ENCODE results near the gene FRRS1.
A peak's percentile ranks its signal among the peaks of the same experiment; 100 is the strongest.

Gene FRRS1

DNA sequence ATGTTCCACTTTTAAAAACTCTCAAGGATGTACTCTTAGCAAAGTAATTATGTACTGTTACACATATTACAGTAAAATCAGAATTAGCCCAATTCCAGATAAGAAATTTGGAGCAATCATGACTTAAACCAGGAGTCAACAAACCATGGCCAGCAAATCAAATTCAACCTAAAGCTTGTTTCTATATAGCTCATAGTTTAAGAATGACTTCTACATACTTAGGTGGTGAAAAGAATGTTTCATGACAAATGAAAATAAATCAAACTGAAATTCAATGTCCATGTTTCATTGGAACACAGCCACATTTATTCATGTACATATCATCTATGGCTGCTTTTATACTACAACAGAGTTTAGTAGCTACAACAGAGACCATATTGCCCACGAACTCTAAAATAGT is 35.1 kb downstream of the FRRS1 start:
- peaks cover 6% of the 10 kb centered on the region for H3K27me3 Mint-ChIP-seq
- H3K4me3 Mint-ChIP-seq: no peak overlapping the region
- no peaks in the 10 kb centered on the region for H3K4me1 Mint-ChIP-seq
- DNase-seq: no peak
- CTCF ChIA-PET: no interaction called here
- no peaks in the 10 kb centered on the region for H3K9me3 Mint-ChIP-seq
- no peak overlapping the region for H3K27ac Mint-ChIP-seq
- no peaks in the 10 kb centered on the region for H3K36me3 Mint-ChIP-seq

DNA sequence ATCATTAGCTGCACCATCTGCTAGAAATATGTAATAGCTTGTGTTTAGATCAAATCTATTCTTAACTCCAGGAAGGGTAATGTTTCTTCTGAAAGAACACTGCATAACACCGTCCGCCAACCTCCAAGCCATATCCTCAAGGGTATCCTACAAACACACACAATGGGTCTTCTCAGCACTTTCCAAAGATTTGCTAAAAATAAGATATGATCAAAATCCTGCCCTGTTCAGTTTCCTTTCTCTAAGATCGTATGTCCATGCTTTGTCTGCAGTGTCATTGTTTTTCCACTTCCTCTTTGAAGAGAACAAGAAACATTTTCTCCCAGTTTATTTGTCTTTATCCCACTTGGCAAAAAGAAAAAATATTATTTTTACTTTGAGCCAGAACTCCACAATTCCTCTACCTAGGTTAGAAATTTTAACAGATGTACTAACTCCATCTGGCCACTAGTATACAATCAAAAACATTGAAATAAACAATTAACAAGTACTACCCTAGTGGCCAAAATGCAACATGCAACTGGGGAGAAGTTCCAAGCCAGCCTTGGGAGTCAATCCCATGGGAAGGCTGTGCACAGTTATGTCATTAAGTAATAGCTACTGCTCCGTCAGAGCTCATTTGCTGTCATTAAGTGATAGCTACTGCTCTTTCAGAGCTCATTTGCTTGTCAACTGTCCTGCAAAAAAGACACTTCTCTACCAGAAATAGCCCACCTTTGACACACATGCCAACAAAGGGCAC is 37.8 kb downstream of the FRRS1 start:
- CTCF ChIA-PET: no interaction called here
- H3K4me1 Mint-ChIP-seq: no peaks in the 10 kb centered on the region
- H3K27me3 Mint-ChIP-seq: peaks cover 5% of the 10 kb centered on the region
- no peak overlapping the region for H3K4me3 Mint-ChIP-seq
- no peak for DNase-seq
- no peaks in the 10 kb centered on the region for H3K36me3 Mint-ChIP-seq
- H3K27ac Mint-ChIP-seq: no peak overlapping the region
- no peaks in the 10 kb centered on the region for H3K9me3 Mint-ChIP-seq

DNA sequence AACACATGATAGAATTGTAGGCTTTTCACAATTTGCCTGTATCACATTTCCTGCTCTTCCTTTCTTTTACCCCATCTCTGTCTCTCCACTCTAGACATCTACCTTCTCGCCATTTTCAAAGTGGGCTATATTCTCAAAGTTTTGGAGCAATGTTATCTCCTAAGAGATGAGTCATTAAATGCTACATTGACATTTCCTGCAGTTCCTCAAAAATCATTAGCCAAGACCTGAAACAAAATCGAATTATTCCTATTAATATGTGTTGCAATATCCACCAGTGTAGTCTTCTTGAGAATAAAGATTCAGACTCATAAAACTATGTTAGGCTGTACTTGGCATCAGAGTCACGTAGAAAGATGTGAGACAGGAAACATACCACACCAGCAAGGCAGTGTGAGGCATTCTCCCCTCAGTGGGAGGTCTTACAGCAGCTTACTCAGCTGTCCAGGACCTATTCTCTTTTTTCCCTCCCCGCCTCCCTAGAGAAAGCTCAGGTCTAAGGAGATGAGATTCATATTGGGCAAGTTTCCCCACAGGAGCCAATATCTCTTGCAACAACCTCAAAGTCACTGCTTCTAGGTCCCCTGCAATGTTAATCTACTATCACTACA is 38.8 kb downstream of the FRRS1 start:
- CTCF ChIA-PET: no interaction called here
- Mint-ChIP-seq H3K36me3 (no peaks in the 10 kb centered on the region), H3K27me3 (peaks cover 4% of the 10 kb centered on the region), H3K9me3 (no peaks in the 10 kb centered on the region), H3K4me1 (no peaks in the 10 kb centered on the region), H3K27ac (no peak overlapping the region), H3K4me3 (no peak overlapping the region)
- no peak for DNase-seq

DNA sequence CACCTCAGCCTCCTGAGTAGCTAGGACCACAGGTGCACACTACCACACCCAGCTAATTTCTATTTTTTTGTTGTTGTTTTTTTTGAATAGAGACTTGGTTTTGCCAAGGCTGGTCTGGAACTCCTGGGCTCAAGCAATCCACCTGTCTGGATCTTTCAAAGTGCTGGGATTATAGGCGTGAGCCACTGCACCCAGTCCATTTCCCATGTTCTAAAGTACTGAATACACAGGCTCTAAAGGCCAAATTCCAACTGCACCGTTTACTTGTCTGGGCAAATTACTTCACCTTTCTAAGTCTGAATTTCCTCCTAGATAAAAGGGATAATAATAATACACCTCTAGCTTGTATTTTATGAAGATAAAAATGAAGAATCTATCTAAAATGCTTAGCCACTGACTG is 39.6 kb downstream of the FRRS1 start:
- Mint-ChIP-seq H3K4me3 (no peak overlapping the region), H3K9me3 (no peaks in the 10 kb centered on the region), H3K4me1 (no peaks in the 10 kb centered on the region), H3K27ac (no peak overlapping the region), H3K27me3 (peaks cover 4% of the 10 kb centered on the region), H3K36me3 (no peaks in the 10 kb centered on the region)
- DNase-seq: no peak
- CTCF ChIA-PET: no interaction called here

DNA sequence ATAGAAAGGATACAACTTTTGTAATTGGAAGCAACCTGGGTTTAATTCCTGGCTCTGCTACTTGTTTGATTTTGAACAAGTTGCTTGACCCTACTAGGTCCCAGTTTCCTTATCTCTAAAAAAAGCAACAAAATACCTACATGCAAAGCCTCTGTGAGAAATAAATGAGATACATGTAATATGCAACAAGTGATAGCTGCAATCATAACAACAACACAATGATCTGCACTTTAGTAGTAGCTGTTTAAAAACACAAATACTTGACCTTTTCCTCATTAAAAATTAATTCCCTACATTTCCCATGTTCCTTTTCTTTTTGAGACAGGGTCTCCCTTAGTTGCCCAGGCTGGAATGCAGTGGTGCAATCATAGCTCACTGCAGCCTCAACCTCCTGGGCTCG is 40.0 kb downstream of the FRRS1 start:
- CTCF ChIA-PET: no interaction called here
- H3K27ac Mint-ChIP-seq: no peak overlapping the region
- H3K4me1 Mint-ChIP-seq: no peaks in the 10 kb centered on the region
- no peaks in the 10 kb centered on the region for H3K36me3 Mint-ChIP-seq
- no peak for DNase-seq
- peaks cover 4% of the 10 kb centered on the region for H3K27me3 Mint-ChIP-seq
- H3K9me3 Mint-ChIP-seq: no peaks in the 10 kb centered on the region
- no peak overlapping the region for H3K4me3 Mint-ChIP-seq

DNA sequence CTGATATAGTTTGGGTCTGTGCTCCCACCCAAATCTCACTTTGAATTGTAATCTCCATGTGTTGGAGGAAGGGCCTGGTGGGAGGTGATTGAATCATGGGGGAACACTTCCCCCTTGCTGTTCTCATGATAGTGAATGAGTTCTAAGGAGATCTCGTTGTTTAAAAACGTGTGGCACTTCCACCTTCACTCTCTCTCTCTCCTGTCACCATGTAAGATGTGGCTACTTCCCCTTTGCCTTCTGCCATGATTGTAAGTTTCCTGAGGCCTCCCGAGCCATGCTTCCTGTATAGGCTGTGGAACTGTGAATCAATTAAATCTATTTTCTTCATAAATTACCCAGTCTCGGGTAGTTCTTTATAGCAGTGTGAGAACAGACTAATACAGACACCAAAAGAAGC is 40.4 kb downstream of the FRRS1 start:
- CTCF ChIA-PET: no interaction called here
- no peaks in the 10 kb centered on the region for H3K36me3 Mint-ChIP-seq

DNA sequence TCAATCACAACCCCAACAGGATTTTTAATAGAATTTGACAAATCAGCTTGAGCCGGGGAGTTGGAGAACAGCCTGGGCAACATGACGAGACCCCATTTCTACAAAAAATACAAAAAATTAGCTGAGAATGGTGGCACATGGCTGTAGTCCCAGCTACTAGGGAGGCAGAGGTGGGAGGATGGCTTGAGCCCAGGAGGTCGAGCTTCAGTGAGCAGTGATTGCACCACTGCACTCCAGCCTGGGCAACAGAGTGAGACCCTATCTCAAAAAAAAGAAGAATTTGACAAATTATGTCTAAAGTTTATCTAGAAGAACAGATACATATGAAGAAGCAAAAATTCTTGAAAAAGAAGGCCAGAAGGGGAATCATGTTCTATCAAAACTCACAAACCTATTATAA is 43.2 kb downstream of the FRRS1 start:
- no peak overlapping the region for H3K4me3 Mint-ChIP-seq

More for the DNA sequence above, 40.4 kb downstream of the FRRS1 start:
- Mint-ChIP-seq H3K9me3 (no peaks in the 10 kb centered on the region), H3K4me1 (no peaks in the 10 kb centered on the region), H3K27ac (peak overlapping the region; percentile 37), H3K27me3 (peaks cover 4% of the 10 kb centered on the region), H3K4me3 (no peak overlapping the region)
- DNase-seq: no peak

DNA sequence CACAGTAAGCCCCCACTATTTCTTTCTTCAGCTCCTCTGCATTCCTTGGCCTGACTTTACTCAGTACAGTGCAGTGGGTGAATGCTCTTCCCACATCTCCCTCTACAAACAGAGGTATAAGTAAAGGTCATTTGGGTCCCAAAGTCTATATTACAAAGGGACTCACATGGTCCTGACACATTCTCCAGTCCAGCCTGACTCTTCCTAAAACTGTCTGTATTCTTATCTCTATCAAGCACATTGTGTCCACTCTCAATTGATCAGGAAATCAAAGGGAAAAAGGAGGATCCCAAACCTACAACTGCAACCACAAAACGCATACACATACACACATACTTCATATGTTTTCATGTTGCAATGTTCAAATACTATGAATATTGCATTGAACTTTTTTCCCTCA is 49.4 kb downstream of the FRRS1 start:
- H3K4me1 Mint-ChIP-seq: no peaks in the 10 kb centered on the region
- CTCF ChIA-PET: no interaction called here
- H3K4me3 Mint-ChIP-seq: no peak overlapping the region
- H3K9me3 Mint-ChIP-seq: no peaks in the 10 kb centered on the region
- H3K27ac Mint-ChIP-seq: no peak overlapping the region
- no peaks in the 10 kb centered on the region for H3K36me3 Mint-ChIP-seq
- peaks cover 5% of the 10 kb centered on the region for H3K27me3 Mint-ChIP-seq
- no peak for DNase-seq

More for the DNA sequence above, 43.2 kb downstream of the FRRS1 start:
- Mint-ChIP-seq H3K4me1 (no peaks in the 10 kb centered on the region), H3K36me3 (no peaks in the 10 kb centered on the region), H3K27me3 (peaks cover 4% of the 10 kb centered on the region), H3K9me3 (no peaks in the 10 kb centered on the region), H3K27ac (no peak overlapping the region)
- no peak for DNase-seq
- CTCF ChIA-PET: no interaction called here

DNA sequence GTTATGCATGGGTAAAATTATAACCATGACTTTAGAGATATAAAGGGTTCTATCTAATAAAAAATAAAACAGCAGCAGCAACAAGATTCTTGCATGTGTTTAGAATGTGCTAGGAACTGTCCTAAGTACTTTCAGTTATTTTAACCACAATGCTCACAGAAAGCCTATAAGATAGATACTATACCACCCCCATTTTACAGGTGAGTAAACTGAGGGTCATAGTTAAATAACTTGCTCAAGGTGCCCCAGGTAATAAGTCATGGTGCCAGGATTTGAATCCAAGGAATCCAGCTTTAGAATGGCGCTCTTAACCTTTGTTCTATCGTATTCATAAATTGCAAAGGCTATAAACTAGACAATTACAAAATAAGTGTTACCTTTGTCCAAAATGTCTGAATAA is 53.4 kb downstream of the FRRS1 start:
- no peaks in the 10 kb centered on the region for H3K9me3 Mint-ChIP-seq
- no peak overlapping the region for H3K27ac Mint-ChIP-seq
- H3K4me3 Mint-ChIP-seq: no peak overlapping the region
- H3K27me3 Mint-ChIP-seq: peaks cover 5% of the 10 kb centered on the region
- H3K36me3 Mint-ChIP-seq: no peaks in the 10 kb centered on the region
- H3K4me1 Mint-ChIP-seq: no peaks in the 10 kb centered on the region
- no peak for DNase-seq
- CTCF ChIA-PET: no interaction called here

DNA sequence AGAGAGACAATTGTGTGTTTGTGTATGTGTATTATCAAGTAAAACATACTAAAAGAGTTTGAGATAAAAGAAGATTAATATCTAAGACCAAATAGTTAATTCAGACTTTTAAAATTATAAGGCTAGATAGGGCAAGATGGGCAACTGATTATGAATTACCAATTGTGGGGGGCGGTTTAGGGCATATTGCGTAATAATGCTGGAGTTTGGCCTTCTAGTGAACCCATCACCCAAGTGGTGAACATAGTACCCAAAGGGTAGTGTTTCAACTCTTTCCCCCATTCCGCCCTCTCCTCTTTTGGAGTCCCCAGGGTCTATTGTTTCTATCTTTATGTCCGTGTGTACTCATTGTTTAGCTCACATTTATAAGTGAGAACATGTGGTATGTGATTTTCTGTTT is 55.4 kb downstream of the FRRS1 start:
- Mint-ChIP-seq H3K4me3 (no peak overlapping the region), H3K4me1 (no peaks in the 10 kb centered on the region), H3K9me3 (no peaks in the 10 kb centered on the region), H3K27ac (no peak overlapping the region), H3K36me3 (no peaks in the 10 kb centered on the region), H3K27me3 (peaks cover 11% of the 10 kb centered on the region)
- CTCF ChIA-PET: no interaction called here
- no peak for DNase-seq

DNA sequence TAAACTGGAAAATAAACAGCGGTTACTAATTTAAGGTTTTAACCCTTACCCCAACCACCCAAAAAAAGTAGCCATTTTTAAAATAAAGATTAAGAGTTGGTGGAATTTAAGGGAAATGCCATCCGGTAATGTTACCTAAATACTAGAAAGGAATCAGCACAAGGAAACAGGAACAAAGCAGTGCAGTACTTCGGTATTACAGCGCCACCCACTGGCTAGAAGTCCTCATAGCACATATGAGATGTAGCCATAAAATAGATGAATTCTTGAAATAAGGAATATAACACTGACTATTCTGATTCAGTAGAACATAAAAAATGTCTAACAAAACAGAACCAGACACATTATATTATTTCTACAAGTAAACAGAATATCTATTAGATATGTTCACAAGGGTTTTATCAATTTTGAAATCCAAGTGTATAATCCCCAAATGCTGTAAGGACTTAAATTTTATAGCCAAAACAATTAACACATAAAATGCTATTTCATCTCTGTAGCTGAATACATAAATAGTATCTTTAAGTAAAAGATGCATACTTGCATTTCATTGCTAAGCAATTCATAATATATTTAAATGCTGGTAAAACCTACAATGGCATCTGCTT is 58.8 kb downstream of the FRRS1 start:
- H3K4me1 Mint-ChIP-seq: peaks cover 19% of the 10 kb centered on the region
- no peaks in the 10 kb centered on the region for H3K36me3 Mint-ChIP-seq
- CTCF ChIA-PET: interaction anchor here (0.8 to 1.2 kb wide), 4 partner anchors 14 to 913 kb away, joined by 3 to 4 read pairs (median 4); no protein-coding TSS in a partner anchor
- no peak overlapping the region for H3K4me3 Mint-ChIP-seq
- DNase-seq: peak; percentile 76
- H3K27me3 Mint-ChIP-seq: peaks cover 11% of the 10 kb centered on the region
- no peaks in the 10 kb centered on the region for H3K9me3 Mint-ChIP-seq
- no peak overlapping the region for H3K27ac Mint-ChIP-seq

DNA sequence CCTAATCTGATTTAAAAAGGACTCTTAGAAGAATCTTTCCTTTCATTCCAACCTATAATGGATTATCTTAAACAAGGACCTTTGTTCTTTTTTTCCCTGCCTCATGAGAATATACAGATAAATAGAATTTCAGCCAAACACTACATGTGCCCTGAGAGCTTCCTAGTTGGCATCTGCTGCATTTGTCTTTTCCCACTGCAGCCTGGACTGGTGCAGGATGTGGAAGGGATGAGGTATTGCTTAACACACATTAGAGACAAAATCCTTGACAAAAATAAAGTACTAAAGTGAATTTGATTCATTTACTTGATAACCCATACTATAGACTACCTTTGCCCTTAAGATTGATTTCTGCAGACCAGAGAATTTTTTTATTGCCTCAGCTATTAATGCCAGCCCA is 61.0 kb downstream of the FRRS1 start:
- CTCF ChIA-PET: interaction anchor here (0.7 to 1.0 kb wide), 2 partner anchors 18 to 745 kb away, joined by 3 read pairs; no protein-coding TSS in a partner anchor
- no peak for DNase-seq
- Mint-ChIP-seq H3K27ac (no peak overlapping the region), H3K4me1 (peaks cover 19% of the 10 kb centered on the region), H3K4me3 (no peak overlapping the region), H3K9me3 (no peaks in the 10 kb centered on the region), H3K27me3 (peaks cover 15% of the 10 kb centered on the region), H3K36me3 (no peaks in the 10 kb centered on the region)

DNA sequence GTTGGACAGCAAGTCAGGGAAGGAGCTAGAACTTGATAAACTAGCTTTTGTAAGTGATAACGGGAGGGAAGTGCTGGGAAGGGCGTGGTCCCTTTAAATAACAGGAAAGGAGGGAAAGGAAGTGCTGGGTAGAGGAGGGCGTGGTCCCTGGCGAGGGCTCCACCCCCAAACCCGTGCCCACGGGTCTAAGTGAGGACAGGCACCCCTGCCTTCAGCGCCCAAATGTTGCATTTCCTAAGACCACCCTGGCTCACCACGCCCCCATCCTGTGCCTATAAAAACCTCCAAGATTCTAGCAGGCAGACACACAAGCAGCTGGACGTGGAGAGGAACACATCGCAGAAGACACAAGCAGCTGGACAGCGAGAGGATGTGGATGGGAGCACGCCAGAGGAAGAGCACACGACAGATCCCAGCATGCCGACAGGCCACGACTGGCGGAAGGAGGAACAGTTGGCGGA is 62.0 kb downstream of the FRRS1 start:
- CTCF ChIA-PET: interaction anchor here (1.0 to 1.4 kb wide), 2 partner anchors 15 to 955 kb away, joined by 3 read pairs; no protein-coding TSS in a partner anchor
- Mint-ChIP-seq H3K4me3 (no peak overlapping the region), H3K27me3 (peaks cover 19% of the 10 kb centered on the region), H3K36me3 (no peaks in the 10 kb centered on the region), H3K27ac (no peak overlapping the region), H3K9me3 (no peaks in the 10 kb centered on the region), H3K4me1 (peaks cover 19% of the 10 kb centered on the region)
- DNase-seq: no peak

DNA sequence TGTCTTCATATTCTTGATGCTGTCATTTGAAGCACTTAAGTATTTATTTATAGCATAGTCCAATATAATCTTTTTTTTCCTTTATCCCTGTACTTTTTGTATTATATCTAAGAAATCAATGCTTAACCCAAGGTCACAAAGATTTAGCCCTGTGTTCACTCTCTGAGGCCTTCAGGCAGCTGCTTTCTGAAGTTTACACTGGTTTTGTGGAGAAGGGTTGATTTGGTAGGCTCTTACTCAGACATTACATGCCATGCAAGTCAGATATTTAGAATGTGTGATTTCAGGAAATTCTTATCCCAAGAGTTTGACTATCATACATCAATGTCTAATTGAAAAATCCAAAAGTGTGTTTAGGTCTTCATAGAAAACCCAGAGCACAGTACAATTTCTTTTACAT is 64.2 kb downstream of the FRRS1 start:
- Mint-ChIP-seq H3K4me1 (peaks cover 19% of the 10 kb centered on the region), H3K9me3 (no peaks in the 10 kb centered on the region), H3K27ac (no peak overlapping the region), H3K27me3 (peaks cover 29% of the 10 kb centered on the region), H3K4me3 (no peak overlapping the region), H3K36me3 (no peaks in the 10 kb centered on the region)
- CTCF ChIA-PET: no interaction called here
- DNase-seq: no peak

DNA sequence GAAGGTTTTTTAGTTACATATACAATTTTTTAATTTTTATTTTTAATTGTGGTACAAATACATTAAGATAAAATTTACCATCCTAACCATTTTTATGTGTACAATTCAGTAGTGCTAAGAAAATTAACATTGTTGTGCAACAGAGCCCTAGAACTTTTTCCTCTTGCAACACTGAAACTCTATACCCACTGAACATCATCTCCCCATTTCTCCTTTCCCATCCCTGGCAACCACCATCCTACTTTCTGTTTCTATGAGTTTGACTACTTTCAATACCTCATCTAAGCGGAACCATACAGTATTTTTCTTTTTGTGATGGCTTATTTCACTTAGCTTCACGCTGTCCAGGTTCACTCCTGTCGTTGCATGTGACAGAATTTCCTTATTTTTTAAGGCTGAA is 66.4 kb downstream of the FRRS1 start:
- Mint-ChIP-seq H3K4me3 (no peak overlapping the region), H3K27ac (no peak overlapping the region), H3K36me3 (no peaks in the 10 kb centered on the region), H3K4me1 (peaks cover 14% of the 10 kb centered on the region), H3K27me3 (peaks cover 33% of the 10 kb centered on the region), H3K9me3 (no peaks in the 10 kb centered on the region)
- no peak for DNase-seq
- CTCF ChIA-PET: no interaction called here

Measured in activated naive CD4-positive, alpha-beta T cell treated with anti-CD3 and anti-CD28 coated beads, Interleukin-2, amount 10 ng/mL, durations not matched to agents 7 days and 5 days (primary cell).